SU-DHL-6 (cell line): ENCODE data around the gene RIBC2.

Source experiments
- H2AFZ ChIP-seq: fragments of 200-600 bp; sonication (generic); 2 replicates; pipeline ENCODE4 v1.6.1; 2014; ENCODE audit warnings: low read depth, mild to moderate bottlenecking, moderate library complexity, mixed read lengths, antibody characterized with exemption, low read length; ENCODE audit not compliant: severe bottlenecking
- H3F3A ChIP-seq: fragments of 200-600 bp; shearing (Covaris generic); 2 replicates; pipeline ENCODE4 v1.6.0; 2016; ENCODE audit warnings: antibody characterized with exemption, mild to moderate bottlenecking; ENCODE audit not compliant: insufficient read depth
- H3K27ac ChIP-seq: fragments of 200-600 bp; sonication (generic); 2 replicates; pipeline ENCODE4 v1.5.1; 2016; ENCODE audit warnings: low read depth, mild to moderate bottlenecking, low read length, moderate library complexity, mixed read lengths
- H3K27me3 ChIP-seq: fragments of 200-600 bp; sonication (generic), shearing (Covaris generic); 2 replicates; pipeline ENCODE4 v1.6.0; 2014; ENCODE audit warnings: mild to moderate bottlenecking, low read length
- H3K36me3 ChIP-seq: fragments of 200-600 bp; sonication (generic); 2 replicates; pipeline ENCODE4 v1.6.1; 2014; ENCODE audit warnings: mild to moderate bottlenecking, low read length, mixed read lengths
- H3K4me2 ChIP-seq: fragments of 300-600, 200-600 bp; shearing (Covaris generic), sonication (generic); 2 replicates; pipeline ENCODE4 v1.6.0; 2014; ENCODE audit warnings: low read length, low read depth, mild to moderate bottlenecking; ENCODE audit not compliant: poor library complexity, severe bottlenecking
- H3K4me3 ChIP-seq: fragments of 200-600 bp; sonication (generic); 2 replicates; pipeline ENCODE4 v1.5.1; 2014; ENCODE audit warnings: antibody characterized with exemption, low read length, mild to moderate bottlenecking, mixed read lengths; ENCODE audit not compliant: insufficient read depth, poor library complexity, severe bottlenecking
- H3K79me2 ChIP-seq: fragments of 200-600 bp; sonication (generic); 2 replicates; pipeline ENCODE4 v1.6.1; 2014; ENCODE audit warnings: mild to moderate bottlenecking, low read length, moderate library complexity; ENCODE audit not compliant: insufficient read depth
- H3K9ac ChIP-seq: fragments of 200-600 bp; sonication (generic); 2 replicates; pipeline ENCODE4 v1.7.0; 2014; ENCODE audit warnings: mild to moderate bottlenecking, low read length
- H3K9me2 ChIP-seq: fragments of 200-600 bp; sonication (generic); replicated peaks from 2 replicates; pipeline ENCODE4 v1.6.1; 2014; ENCODE audit warnings: low read length; ENCODE audit not compliant: insufficient read depth
- H3K9me3 ChIP-seq: fragments of 200-600 bp; sonication (generic); 2 replicates; pipeline ENCODE4 v1.6.1; 2014; ENCODE audit warnings: low read length, mixed read lengths; ENCODE audit not compliant: insufficient read depth
- H4K20me1 ChIP-seq: fragments of 200-600 bp; sonication (generic); 2 replicates; pipeline ENCODE4 v1.6.1; 2014; ENCODE audit warnings: low read depth, mild to moderate bottlenecking, antibody characterized with exemption, low read length, moderate library complexity, mixed read lengths
- EZH2phosphoT487 ChIP-seq: fragments of 200-600 bp; sonication (generic), shearing (Covaris generic); conservative IDR thresholded peaks from 2 replicates; pipeline ENCODE4 v1.6.1; 2018; ENCODE audit warnings: mild to moderate bottlenecking, antibody characterized with exemption, low read length, moderate library complexity, mixed read lengths
- TF ChIP-seq, protein P1 (sequence below): fragments of 200-600 bp; sonication (generic); IDR thresholded peaks from one replicate; pipeline ENCODE4 v1.5.1; 2017; ENCODE audit warnings: antibody characterized with exemption, mild to moderate bottlenecking, low read length, moderate library complexity; ENCODE audit not compliant: insufficient read depth, poor library complexity, severe bottlenecking

RIBC2 gene

DNA sequence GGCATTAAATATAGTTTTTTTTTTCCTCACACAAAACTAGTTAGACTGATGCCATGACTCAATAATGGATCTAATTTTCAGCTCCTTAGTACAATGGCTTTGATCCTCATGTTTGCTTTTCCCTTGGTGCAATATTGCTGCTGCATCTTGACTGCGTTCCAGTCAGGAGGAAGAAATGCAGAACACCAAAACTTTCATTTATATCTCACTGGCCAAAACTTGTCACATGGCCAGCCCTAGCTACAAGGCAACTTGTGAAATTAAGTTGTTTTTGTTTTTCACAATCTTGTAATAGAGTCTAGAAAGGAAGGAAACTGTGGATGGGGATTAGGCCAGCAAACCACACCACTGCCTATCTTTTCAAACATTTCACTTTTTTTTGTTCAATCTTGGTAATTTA is 36.8 kb upstream of the RIBC2 start:
- Histone ChIP-seq H3K27me3 (no peaks in the 10 kb centered on the region), H3K4me3 (no peak overlapping the region), H3K4me2 (no peak overlapping the region), H3K9me3 (no peaks in the 10 kb centered on the region), H3K9me2 (no peaks in the 10 kb centered on the region), H3K79me2 (no peaks in the 10 kb centered on the region), H3K9ac (no peak overlapping the region), H3K27ac (no peak overlapping the region), H3K36me3 (no peaks in the 10 kb centered on the region), H4K20me1 (no peaks in the 10 kb centered on the region), H3F3A (no peaks in the 10 kb centered on the region), H2AFZ (no peak overlapping the region)
- TF ChIP-seq EZH2phosphoT487, result no peak
- TF ChIP-seq, protein P1, sequence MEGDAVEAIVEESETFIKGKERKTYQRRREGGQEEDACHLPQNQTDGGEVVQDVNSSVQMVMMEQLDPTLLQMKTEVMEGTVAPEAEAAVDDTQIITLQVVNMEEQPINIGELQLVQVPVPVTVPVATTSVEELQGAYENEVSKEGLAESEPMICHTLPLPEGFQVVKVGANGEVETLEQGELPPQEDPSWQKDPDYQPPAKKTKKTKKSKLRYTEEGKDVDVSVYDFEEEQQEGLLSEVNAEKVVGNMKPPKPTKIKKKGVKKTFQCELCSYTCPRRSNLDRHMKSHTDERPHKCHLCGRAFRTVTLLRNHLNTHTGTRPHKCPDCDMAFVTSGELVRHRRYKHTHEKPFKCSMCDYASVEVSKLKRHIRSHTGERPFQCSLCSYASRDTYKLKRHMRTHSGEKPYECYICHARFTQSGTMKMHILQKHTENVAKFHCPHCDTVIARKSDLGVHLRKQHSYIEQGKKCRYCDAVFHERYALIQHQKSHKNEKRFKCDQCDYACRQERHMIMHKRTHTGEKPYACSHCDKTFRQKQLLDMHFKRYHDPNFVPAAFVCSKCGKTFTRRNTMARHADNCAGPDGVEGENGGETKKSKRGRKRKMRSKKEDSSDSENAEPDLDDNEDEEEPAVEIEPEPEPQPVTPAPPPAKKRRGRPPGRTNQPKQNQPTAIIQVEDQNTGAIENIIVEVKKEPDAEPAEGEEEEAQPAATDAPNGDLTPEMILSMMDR, result no peak

DNA sequence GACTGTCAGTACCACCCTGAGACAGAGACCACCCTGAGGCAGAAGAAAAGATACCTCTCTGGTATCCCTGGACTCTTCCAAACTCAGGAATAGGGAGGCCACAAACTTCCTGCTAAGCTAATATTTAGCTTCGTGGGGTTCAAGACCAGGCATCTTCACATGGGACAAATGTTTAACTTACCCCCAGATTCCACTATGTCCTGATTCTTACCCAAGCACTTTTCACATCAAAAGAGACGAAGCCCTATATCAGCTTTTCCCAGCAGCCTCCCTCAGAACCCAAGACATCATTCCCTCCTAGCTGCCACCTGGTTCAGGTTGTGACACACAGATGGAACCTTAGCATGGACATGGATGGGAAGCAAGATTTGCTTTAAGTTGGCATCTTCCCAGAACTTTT is 32.1 kb upstream of the RIBC2 start:
- H3K9me2 ChIP-seq, result no peaks in the 10 kb centered on the region
- no peak overlapping the region for H3K9ac ChIP-seq
- no peaks in the 10 kb centered on the region for H3K79me2 ChIP-seq
- H3K9me3 ChIP-seq, result no peaks in the 10 kb centered on the region
- no peak overlapping the region for H2AFZ ChIP-seq
- H3K27me3 ChIP-seq, result no peaks in the 10 kb centered on the region
- H3K36me3 ChIP-seq, result no peaks in the 10 kb centered on the region
- no peaks in the 10 kb centered on the region for H4K20me1 ChIP-seq
- no peak overlapping the region for H3K4me2 ChIP-seq
- no peak for TF ChIP-seq EZH2phosphoT487
- TF ChIP-seq, protein P1, result no peak
- H3K4me3 ChIP-seq, result no peak overlapping the region
- H3K27ac ChIP-seq, result no peak overlapping the region
- no peaks in the 10 kb centered on the region for H3F3A ChIP-seq

DNA sequence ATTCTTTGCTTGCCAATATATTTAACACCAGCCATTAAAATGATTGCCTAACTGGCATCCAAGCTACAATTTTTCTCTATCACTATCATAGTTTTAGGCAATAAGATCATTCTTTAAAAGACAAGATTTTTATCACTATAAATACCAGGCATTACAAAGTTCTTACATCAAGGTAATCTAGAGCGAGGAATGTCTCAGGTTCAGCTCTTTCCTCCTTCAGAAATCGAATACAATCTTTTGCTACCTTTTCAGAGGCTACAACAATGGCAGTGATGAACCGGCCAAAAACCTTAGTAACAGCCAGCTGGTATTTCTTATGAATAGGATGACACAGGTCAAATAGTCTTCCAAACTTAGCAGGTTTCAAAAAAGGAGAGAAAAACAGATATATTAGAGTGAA is 23.9 kb upstream of the RIBC2 start:
- H3K4me3 ChIP-seq, result no peak overlapping the region
- no peak overlapping the region for H3K4me2 ChIP-seq
- H3K27me3 ChIP-seq, result no peaks in the 10 kb centered on the region
- H4K20me1 ChIP-seq, result no peaks in the 10 kb centered on the region
- no peaks in the 10 kb centered on the region for H3F3A ChIP-seq
- no peak overlapping the region for H2AFZ ChIP-seq
- no peak overlapping the region for H3K27ac ChIP-seq
- no peaks in the 10 kb centered on the region for H3K79me2 ChIP-seq
- no peaks in the 10 kb centered on the region for H3K9me2 ChIP-seq
- no peaks in the 10 kb centered on the region for H3K9me3 ChIP-seq
- H3K9ac ChIP-seq, result no peak overlapping the region
- no peak for TF ChIP-seq EZH2phosphoT487
- TF ChIP-seq, protein P1, result no peak
- H3K36me3 ChIP-seq, result no peaks in the 10 kb centered on the region

DNA sequence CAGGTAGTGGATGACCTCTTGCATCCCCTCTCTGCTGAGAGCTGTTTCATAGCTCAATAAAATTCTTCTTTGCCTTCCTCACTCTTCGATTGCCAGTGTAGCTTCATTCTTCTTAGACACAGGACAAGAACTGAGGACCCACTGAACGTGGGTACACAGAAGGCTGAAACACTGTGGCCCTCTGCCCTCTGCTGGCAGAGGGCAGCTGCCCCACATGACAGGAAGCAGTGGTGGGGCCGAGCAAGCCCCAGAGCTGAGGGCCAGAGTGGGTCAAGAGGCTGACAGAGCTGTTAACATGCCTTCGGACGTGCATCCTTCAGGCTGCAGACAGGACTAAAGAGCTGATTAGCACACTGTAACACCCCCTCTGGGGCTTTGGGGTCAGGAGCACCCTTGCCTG is 15.7 kb upstream of the RIBC2 start:
- H3K9me3 ChIP-seq, result peaks cover 8% of the 10 kb centered on the region; the same call in 1 of the 2 replicates
- no peaks in the 10 kb centered on the region for H3K36me3 ChIP-seq

More for the DNA sequence above, 15.7 kb upstream of the RIBC2 start:
- Histone ChIP-seq H3K27me3 (no peaks in the 10 kb centered on the region), H3K9me2 (no peaks in the 10 kb centered on the region), H3K4me2 (no peak overlapping the region), H3K79me2 (no peaks in the 10 kb centered on the region), H3K4me3 (no peak overlapping the region), H4K20me1 (no peaks in the 10 kb centered on the region), H2AFZ (no peak overlapping the region), H3K27ac (no peak overlapping the region), H3K9ac (no peak overlapping the region), H3F3A (no peaks in the 10 kb centered on the region)
- TF ChIP-seq, protein P1, result no peak
- no peak for TF ChIP-seq EZH2phosphoT487
